Erythroblast (primary cell): ENCODE data around the gene KRT13.

Source experiments
- GATA1 ChIP-seq: IDR thresholded peaks from 2 replicates; pipeline ENCODE4 v1.6.1; 2011; ENCODE audit warnings: low read depth, mild to moderate bottlenecking, control low read depth, low read length, moderate library complexity
- POLR2A ChIP-seq: IDR thresholded peaks from 2 replicates; pipeline ENCODE4 v1.6.1; 2011; ENCODE audit warnings: mild to moderate bottlenecking, low read length

GRCh38 chr17:41536741-41537613 lies 31.6 kb upstream of the KRT13 start:
- TF ChIP-seq POLR2A (no peak), GATA1 (no peak)
